NCI-H1694 treated with DMSO at 0.1 percent for 48 hours (cell line): ENCODE data around the gene FZD4.

Source experiments
- DNase-seq: peaks from one replicate; lab custom pipeline; 2025; lab: John Stamatoyannopoulos, UW

Gene FZD4

GRCh38 chr11:86906198-86906597 is 49.0 kb downstream of the FZD4 start:
- no peak for DNase-seq

DNA sequence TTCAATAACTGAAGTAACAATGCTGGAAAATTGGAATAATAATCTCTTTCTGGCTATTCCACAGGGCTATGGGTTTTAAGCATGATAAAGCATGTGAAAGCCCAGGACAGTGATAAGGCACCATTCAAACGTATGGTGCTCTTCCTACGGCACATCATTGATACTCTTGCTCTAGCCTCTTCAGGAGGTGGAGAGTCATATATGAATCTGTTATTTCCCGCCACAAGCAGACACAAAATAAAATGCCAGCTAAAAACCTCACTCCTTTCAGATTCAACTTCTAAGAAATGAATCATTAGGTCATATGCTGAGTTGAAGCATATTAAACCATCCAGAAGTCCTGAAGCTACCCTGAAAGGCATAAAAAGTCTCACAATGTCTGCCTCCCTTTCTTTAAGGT is 49.9 kb downstream of the FZD4 start:
- DNase-seq, result no peak

DNA sequence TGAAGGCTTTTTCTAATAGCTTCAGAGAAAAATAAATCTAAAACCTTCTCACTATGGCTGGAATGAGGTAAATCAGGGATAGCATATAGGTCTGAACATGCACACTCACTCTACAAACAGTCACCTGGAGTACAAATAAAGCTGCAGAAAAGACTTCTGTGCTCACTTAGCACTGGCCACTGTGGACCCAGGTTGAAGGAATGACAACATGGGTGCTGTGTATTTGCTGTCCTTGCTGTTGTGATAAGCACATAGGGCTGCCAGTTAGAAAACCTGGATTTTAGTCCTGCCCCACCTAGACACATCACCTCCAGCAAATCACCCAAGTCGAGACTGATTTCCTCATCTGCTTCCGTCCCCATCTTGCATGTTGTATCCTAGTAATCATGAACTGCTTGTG is 51.2 kb downstream of the FZD4 start:
- no peak for DNase-seq

GRCh38 chr11:86902345-86902744 is 52.9 kb downstream of the FZD4 start:
- no peak for DNase-seq

DNA sequence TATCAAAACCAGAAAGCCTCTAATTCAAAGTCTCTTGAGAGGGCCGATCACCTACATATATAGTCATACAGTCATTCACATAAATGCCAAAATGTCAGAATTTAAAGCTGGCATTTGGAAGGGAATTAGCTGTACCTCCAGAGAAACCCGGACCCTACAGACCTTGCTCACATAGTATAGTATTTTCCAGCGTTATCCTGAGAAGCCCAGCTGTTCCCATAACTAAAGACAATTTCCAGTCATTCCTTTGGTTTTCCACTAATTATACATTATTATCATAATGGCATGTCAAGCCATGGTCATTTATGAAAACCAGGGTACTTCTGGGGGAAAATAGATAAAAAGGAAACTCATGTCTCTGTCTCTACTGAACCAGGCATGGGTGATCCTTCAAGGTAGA is 53.6 kb downstream of the FZD4 start:
- no peak for DNase-seq

DNA sequence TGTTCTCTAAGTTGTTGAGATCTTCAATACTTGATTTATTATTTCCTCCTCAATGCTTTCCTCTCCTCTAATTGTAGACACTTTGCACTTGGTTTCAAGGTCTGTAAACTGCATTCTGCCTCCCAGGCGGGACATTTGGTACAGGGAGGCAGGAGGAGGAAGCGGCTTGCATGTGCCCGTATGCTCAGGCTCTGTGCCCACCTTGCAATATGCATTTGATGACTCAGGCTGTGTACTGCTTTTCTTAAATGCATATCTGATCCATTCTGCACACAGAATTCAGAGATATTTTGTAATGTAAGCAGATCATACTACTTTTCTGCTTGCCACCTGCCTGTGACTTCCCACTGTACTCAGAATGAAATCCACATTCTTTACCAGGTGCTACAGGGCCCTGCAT is 55.0 kb downstream of the FZD4 start:
- no peak for DNase-seq

GRCh38 chr11:86898689-86899088 is 56.5 kb downstream of the FZD4 start:
- DNase-seq, result no peak

DNA sequence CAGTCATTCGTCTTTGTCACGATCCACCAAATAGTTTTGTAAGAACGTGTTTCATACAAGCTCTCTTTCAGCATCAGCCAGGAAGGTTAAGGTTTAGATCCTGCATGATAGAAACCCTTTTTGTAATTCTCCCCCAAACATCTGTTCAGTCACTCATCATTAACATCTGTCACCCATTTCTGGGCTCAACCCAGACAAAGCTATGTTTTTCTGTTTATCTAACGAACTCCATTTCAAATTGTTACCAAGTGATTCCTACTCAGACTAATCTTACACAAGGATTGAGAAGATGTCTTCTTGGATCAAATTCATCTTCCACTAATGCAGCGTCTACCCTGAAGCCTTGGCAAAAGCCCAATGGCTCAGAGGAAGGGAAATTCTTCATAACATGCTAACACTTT is 58.8 kb downstream of the FZD4 start:
- DNase-seq, result no peak
